KMS-11 (cell line): Measurements from ENCODE around the gene COPA.
A peak's percentile ranks its signal among the peaks of the same experiment; 100 is the strongest.

Experiments used
- H2AFZ ChIP-seq: fragments of 200-600 bp; sonication (generic); 2 replicates; pipeline ENCODE4 v1.6.1; 2016; ENCODE audit warnings: antibody characterized with exemption, mixed run types, low read depth
- H3K27ac ChIP-seq: fragments of 200-600 bp; sonication (generic); 2 replicates; pipeline ENCODE4 v1.6.1; 2016; ENCODE audit warnings: mild to moderate bottlenecking, mixed run types
- H3K27me3 ChIP-seq: fragments of 200-600 bp; sonication (generic); 2 replicates; pipeline ENCODE4 v1.6.1; 2017; ENCODE audit warnings: mild to moderate bottlenecking, low read depth, mixed run types, moderate library complexity; ENCODE audit not compliant: insufficient read depth
- H3K36me3 ChIP-seq: fragments of 200-600 bp; sonication (generic); 2 replicates; pipeline ENCODE4 v1.6.1; 2017; ENCODE audit warnings: mild to moderate bottlenecking, mixed run types; ENCODE audit not compliant: insufficient read depth
- H3K4me1 ChIP-seq: fragments of 200-600 bp; sonication (generic); 2 replicates; pipeline ENCODE4 v1.6.1; 2016; ENCODE audit warnings: mild to moderate bottlenecking, low read depth, mixed run types; ENCODE audit not compliant: poor library complexity, severe bottlenecking
- H3K4me2 ChIP-seq: fragments of 200-600 bp; sonication (generic); 2 replicates; pipeline ENCODE4 v1.7.0; 2016; ENCODE audit warnings: mild to moderate bottlenecking, mixed run types
- H3K4me3 ChIP-seq: fragments of 200-600 bp; sonication (generic); IDR thresholded peaks from 2 replicates; pipeline ENCODE4 v1.6.1; 2017; ENCODE audit warnings: low read depth, low read length, mixed read lengths; ENCODE audit not compliant: insufficient read depth
- H3K79me2 ChIP-seq: fragments of 200-600 bp; sonication (generic); 2 replicates; pipeline ENCODE4 v1.6.1; 2016; ENCODE audit warnings: low read depth, mixed run types; ENCODE audit not compliant: insufficient read depth
- H3K9ac ChIP-seq: fragments of 200-600 bp; sonication (generic); 2 replicates; pipeline ENCODE4 v1.6.1; 2016; ENCODE audit warnings: mild to moderate bottlenecking, mixed run types
- H4K20me1 ChIP-seq: fragments of 200-600 bp; sonication (generic); 2 replicates; pipeline ENCODE4 v1.6.1; 2016; ENCODE audit warnings: mild to moderate bottlenecking, mixed run types; ENCODE audit not compliant: insufficient read depth
- CTCF ChIP-seq: fragments of 200-600 bp; sonication (generic); conservative IDR thresholded peaks from 2 replicates; pipeline ENCODE4 v1.6.1; 2017; ENCODE audit warnings: low read depth, mild to moderate bottlenecking, antibody characterized with exemption, low read length, moderate library complexity, mixed read lengths

The COPA gene

GRCh38 chr1:160285506-160285905 lies 57.5 kb downstream of the COPA start:
- H3K27ac ChIP-seq, result no peak overlapping the region
- H3K79me2 ChIP-seq, result peaks cover 15% of the 10 kb centered on the region
- peak overlapping the region; percentile 79 for H2AFZ ChIP-seq
- no peaks in the 10 kb centered on the region for H3K27me3 ChIP-seq
- H3K4me3 ChIP-seq, result no peak overlapping the region
- peaks cover 20% of the 10 kb centered on the region for H3K4me1 ChIP-seq
- no peaks in the 10 kb centered on the region for H4K20me1 ChIP-seq
- H3K36me3 ChIP-seq, result peaks cover 6% of the 10 kb centered on the region; the same call in 1 of the 2 replicates
- no peak overlapping the region for H3K9ac ChIP-seq
- H3K4me2 ChIP-seq, result peak overlapping the region; percentile 98
- no peak; the same call in 1 of the 2 replicates for TF ChIP-seq CTCF

- H3K4me3 ChIP-seq, result peak within 1 kb of the TSS; percentile 99
- H4K20me1 ChIP-seq, result no peaks in the 10 kb centered on the region
- H3K27ac ChIP-seq, result peak within 1 kb of the TSS; percentile 29; the same call in 1 of the 2 replicates
- no peaks in the 10 kb centered on the region for H3K27me3 ChIP-seq
- peak within 1 kb of the TSS; percentile 98 for H3K4me2 ChIP-seq
- H2AFZ ChIP-seq, result peak within 1 kb of the TSS; percentile 79
- H3K9ac ChIP-seq, result peak within 1 kb of the TSS; percentile 68
- H3K4me1 ChIP-seq, result peaks cover 20% of the 10 kb centered on the region
- peaks cover 15% of the 10 kb centered on the region for H3K79me2 ChIP-seq
- TF ChIP-seq CTCF, result no peak
- peaks cover 3% of the 10 kb centered on the region; the same call in 1 of the 2 replicates for H3K36me3 ChIP-seq
Observed at GRCh38 chr1:160284782-160285344, 58.2 kb downstream of the COPA start, which contains the start of gene PEX19. TSS of gene PEX19 (minus strand) at chr1:160285133. CDS start at chr1:160285124, 9 bp downstream.

- H4K20me1 ChIP-seq, result no peaks in the 10 kb centered on the region
- H3K4me2 ChIP-seq, result peak overlapping the region; percentile 98
- H3K4me3 ChIP-seq, result peak overlapping the region; percentile 99
- H3K79me2 ChIP-seq, result peaks cover 15% of the 10 kb centered on the region
- H3K9ac ChIP-seq, result peak overlapping the region; percentile 68
- TF ChIP-seq CTCF, result no peak
- peaks cover 20% of the 10 kb centered on the region for H3K4me1 ChIP-seq
- H2AFZ ChIP-seq, result peak overlapping the region; percentile 79
- peak overlapping the region; percentile 29; the same call in 1 of the 2 replicates for H3K27ac ChIP-seq
- H3K36me3 ChIP-seq, result peaks cover 3% of the 10 kb centered on the region; the same call in 1 of the 2 replicates
- no peaks in the 10 kb centered on the region for H3K27me3 ChIP-seq
Observed at GRCh38 chr1:160284220-160284781, 58.7 kb downstream of the COPA start.

- no peak overlapping the region for H3K4me2 ChIP-seq
- H3K27ac ChIP-seq, result no peak overlapping the region
- TF ChIP-seq CTCF, result no peak; the same call in 1 of the 2 replicates
- no peak overlapping the region for H3K4me3 ChIP-seq
- no peaks in the 10 kb centered on the region for H4K20me1 ChIP-seq
- peaks cover 20% of the 10 kb centered on the region for H3K4me1 ChIP-seq
- no peak overlapping the region for H2AFZ ChIP-seq
- H3K36me3 ChIP-seq, result peaks cover 9% of the 10 kb centered on the region; the same call in 1 of the 2 replicates
- H3K27me3 ChIP-seq, result no peaks in the 10 kb centered on the region
- H3K79me2 ChIP-seq, result peaks cover 15% of the 10 kb centered on the region
- H3K9ac ChIP-seq, result no peak overlapping the region
Observed at GRCh38 chr1:160282807-160283206, 60.2 kb downstream of the COPA start.
